A673 (cell line): ENCODE measurements around the gene IFT27.

Experiments
- EZH2 ChIP-seq: fragments of 200-600 bp; sonication (generic); IDR thresholded peaks from 2 replicates; pipeline ENCODE4 v1.6.1; 2017; ENCODE audit warnings: borderline replicate concordance, low read depth, mild to moderate bottlenecking, mixed read lengths, antibody characterized with exemption, low read length; ENCODE audit not compliant: poor library complexity, severe bottlenecking
- TF ChIP-seq, protein P1 (sequence below): fragments of 300-800, 200-600 bp; sonication (generic); conservative IDR thresholded peaks from 2 replicates; pipeline ENCODE4 v1.5.1; 2017; ENCODE audit warnings: low read depth, mild to moderate bottlenecking, antibody characterized with exemption, low read length, moderate library complexity, mixed read lengths

DNA sequence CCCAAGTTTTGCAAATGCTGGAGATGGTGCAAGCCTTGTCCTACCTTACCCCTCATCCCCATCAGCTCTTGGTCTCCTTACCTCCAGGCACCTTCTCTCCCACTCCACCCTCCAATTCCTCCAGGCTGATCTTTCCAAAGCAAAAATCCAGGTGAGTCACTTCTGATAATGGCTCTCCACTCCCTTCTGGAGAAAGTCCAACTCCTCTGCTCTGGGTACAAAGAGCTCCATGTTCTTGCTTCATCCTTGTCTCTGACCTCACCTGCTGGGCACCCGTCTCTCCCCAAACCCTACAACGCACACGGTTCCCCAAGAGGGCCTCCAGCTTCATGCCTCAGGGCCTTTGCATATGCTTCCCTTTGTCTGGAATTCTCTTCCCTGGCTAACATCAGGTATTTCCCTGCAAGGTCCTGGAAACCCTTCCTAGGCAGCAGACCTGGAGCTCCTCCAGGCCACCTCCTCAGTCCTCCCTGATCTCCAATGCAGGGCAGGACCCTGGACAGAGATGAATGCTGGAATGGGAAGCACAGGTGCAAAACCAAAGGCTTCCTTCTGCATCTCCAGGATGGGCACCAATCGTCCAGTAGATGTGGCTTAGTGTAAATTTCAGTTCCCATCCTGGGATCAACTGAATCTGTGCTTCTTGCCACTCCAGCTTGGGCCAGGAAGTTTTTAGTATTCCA is 22.7 kb downstream of the IFT27 start:
- TF ChIP-seq, protein P1, sequence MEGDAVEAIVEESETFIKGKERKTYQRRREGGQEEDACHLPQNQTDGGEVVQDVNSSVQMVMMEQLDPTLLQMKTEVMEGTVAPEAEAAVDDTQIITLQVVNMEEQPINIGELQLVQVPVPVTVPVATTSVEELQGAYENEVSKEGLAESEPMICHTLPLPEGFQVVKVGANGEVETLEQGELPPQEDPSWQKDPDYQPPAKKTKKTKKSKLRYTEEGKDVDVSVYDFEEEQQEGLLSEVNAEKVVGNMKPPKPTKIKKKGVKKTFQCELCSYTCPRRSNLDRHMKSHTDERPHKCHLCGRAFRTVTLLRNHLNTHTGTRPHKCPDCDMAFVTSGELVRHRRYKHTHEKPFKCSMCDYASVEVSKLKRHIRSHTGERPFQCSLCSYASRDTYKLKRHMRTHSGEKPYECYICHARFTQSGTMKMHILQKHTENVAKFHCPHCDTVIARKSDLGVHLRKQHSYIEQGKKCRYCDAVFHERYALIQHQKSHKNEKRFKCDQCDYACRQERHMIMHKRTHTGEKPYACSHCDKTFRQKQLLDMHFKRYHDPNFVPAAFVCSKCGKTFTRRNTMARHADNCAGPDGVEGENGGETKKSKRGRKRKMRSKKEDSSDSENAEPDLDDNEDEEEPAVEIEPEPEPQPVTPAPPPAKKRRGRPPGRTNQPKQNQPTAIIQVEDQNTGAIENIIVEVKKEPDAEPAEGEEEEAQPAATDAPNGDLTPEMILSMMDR, result no peak
- no peak for TF ChIP-seq EZH2
